Measurements from ENCODE around the gene GJA5. TPM values are rescaled to one million over a fixed set of nuclear protein-coding genes. Genes with fewer than 3 reads are reported as not detected.

The GJA5 gene
- total RNA-seq, 1 donor from 2014 or later: not detected

DNA sequence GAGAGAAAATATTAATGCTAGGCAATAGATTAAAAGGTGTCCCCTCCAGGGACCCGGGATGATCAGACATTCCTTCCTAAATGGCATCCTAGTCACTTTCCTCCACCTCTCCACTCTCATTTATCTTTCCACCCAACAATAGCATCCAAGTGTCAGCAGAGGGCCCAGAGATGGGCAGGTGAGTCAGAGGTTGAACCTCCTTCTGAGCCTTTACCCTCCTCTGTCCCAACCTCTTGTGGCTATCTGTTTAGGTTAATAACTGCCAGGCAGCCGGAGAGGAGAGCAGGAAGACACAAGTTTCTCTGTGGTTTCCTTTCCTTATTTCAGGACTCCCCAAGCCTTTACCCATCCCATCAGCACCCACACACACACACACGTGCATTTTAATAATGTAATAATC is 4.1 kb downstream of the GJA5 start:
- no peak for ATAC-seq (ENCODE audit: low read depth)
- no peak for DNase-seq
- Mint-ChIP-seq H3K9me3 (no peaks in the 10 kb centered on the region), H3K36me3 (ENCODE audit: low read depth) (no peaks in the 10 kb centered on the region), H3K4me3 (no peak overlapping the region), H3K27me3 (no peaks in the 10 kb centered on the region), H3K27ac (no peak overlapping the region), H3K4me1 (peaks cover 9% of the 10 kb centered on the region)
- intact Hi-C loops (cut with micrococcal nuclease): no loop called here
- POLR2A ChIA-PET: no interaction called here
- TF ChIP-seq, protein P1, sequence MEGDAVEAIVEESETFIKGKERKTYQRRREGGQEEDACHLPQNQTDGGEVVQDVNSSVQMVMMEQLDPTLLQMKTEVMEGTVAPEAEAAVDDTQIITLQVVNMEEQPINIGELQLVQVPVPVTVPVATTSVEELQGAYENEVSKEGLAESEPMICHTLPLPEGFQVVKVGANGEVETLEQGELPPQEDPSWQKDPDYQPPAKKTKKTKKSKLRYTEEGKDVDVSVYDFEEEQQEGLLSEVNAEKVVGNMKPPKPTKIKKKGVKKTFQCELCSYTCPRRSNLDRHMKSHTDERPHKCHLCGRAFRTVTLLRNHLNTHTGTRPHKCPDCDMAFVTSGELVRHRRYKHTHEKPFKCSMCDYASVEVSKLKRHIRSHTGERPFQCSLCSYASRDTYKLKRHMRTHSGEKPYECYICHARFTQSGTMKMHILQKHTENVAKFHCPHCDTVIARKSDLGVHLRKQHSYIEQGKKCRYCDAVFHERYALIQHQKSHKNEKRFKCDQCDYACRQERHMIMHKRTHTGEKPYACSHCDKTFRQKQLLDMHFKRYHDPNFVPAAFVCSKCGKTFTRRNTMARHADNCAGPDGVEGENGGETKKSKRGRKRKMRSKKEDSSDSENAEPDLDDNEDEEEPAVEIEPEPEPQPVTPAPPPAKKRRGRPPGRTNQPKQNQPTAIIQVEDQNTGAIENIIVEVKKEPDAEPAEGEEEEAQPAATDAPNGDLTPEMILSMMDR (IDR thresholded peaks at IDR 0.05): no peak
- CTCF ChIA-PET: no interaction called here

DNA sequence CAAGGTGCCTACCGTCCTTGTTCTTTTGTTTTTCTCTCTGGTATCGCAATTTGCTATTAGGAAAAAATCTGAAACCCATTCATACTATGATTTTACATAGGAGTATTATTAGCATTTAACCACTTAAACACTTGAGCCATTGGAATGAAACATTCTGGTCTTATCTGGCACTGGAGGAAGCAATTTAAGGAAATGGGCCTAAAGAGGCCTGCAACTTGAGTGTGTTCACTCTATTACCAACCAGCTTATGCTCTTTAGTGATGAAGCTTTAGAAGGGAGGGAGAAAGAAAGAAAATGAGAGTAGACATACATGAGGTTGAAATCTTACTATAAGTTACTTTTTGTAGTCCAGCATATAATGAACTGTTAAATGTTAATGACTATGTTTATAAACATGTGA is 5.7 kb downstream of the GJA5 start:
- POLR2A ChIA-PET: no interaction called here
- ATAC-seq (ENCODE audit: low read depth): no peak
- H3K9me3 Mint-ChIP-seq: no peaks in the 10 kb centered on the region
- TF ChIP-seq, protein P1 (IDR thresholded peaks at IDR 0.05): no peak
- H3K36me3 Mint-ChIP-seq (ENCODE audit: low read depth): no peaks in the 10 kb centered on the region
- H3K27ac Mint-ChIP-seq: no peak overlapping the region
- H3K4me1 Mint-ChIP-seq: no peaks in the 10 kb centered on the region
- intact Hi-C loops (cut with micrococcal nuclease): no loop called here
- CTCF ChIA-PET: no interaction called here
- H3K27me3 Mint-ChIP-seq: no peaks in the 10 kb centered on the region
- no peak for DNase-seq
- no peak overlapping the region for H3K4me3 Mint-ChIP-seq

DNA sequence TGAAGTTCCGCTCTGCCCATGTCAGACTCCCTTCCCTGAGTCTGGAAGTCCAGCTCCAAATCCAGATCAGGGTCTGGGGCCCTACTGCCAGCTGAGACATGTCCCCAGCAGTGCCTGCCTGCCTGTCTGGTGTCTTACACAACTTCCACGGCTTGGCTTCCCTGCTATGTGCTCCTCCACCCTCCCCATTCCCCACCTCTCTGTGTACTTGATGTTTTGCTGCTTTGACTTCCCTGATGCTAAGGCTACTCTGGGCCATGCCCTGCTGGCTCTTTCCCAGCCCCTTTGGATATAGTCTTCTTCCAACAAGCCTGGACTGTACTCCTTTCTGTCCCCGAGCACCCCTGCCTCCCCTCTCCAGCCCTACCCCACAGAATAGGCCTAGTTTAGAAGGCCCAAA is 7.3 kb downstream of the GJA5 start:
- POLR2A ChIA-PET: no interaction called here
- TF ChIP-seq, protein P1 (IDR thresholded peaks at IDR 0.05): no peak
- Mint-ChIP-seq H3K9me3 (no peaks in the 10 kb centered on the region), H3K4me3 (no peak overlapping the region), H3K4me1 (no peaks in the 10 kb centered on the region), H3K27ac (no peak overlapping the region), H3K27me3 (no peaks in the 10 kb centered on the region), H3K36me3 (ENCODE audit: low read depth) (no peaks in the 10 kb centered on the region)
- ATAC-seq (ENCODE audit: low read depth): no peak
- DNase-seq: no peak
- CTCF ChIA-PET: no interaction called here
- intact Hi-C loops (cut with micrococcal nuclease): no loop called here

DNA sequence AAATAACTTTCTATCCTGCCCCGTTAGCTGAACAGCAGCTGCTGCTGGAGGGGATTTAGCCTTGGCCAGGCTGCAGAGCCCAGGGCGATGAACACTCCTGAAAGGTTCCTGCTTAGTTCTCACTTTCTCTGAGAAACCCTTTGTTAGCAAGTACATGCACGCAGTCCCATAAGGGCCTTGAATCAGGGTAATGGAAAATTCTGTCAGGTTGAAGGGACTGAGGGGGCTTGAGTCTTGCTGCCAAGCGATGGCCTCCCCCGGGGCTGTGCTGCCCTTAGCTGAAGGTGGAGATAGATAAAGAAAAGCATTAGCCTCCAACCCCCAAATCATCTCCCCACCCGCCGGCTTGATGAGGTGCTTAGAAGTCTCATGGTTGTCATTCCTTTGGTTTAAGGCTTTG is 7.9 kb downstream of the GJA5 start:
- TF ChIP-seq, protein P1 (IDR thresholded peaks at IDR 0.05): no peak
- DNase-seq (no peak), ATAC-seq (ENCODE audit: low read depth) (no peak)
- Mint-ChIP-seq H3K27ac (no peak overlapping the region), H3K27me3 (no peaks in the 10 kb centered on the region), H3K36me3 (ENCODE audit: low read depth) (no peaks in the 10 kb centered on the region), H3K9me3 (no peaks in the 10 kb centered on the region), H3K4me1 (no peaks in the 10 kb centered on the region), H3K4me3 (no peak overlapping the region)
- CTCF ChIA-PET: no interaction called here
- intact Hi-C loops (cut with micrococcal nuclease): no loop called here
- POLR2A ChIA-PET: no interaction called here

DNA sequence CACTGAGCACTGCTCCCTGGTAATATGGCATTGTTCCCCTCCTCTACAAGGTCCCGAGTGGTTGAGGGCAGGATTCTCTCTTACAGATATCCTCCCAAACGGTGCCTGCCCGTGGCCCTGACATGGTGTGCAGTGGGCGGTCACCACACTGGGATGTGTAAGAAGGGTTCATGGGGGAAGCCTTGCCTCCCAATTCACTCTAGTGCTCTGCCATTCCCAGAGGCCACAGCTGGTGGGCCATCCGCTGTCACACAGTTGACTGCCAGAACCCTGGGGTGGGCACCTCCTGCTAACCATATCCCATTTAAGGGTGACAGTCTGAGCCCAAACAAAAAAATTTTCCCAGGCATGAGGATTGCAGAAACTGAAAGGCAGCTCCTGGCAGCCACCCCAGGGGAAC is 9.1 kb downstream of the GJA5 start:
- POLR2A ChIA-PET: no interaction called here
- ATAC-seq (ENCODE audit: low read depth) (no peak), DNase-seq (no peak)
- Mint-ChIP-seq H3K9me3 (no peaks in the 10 kb centered on the region), H3K4me1 (no peaks in the 10 kb centered on the region), H3K27ac (no peak overlapping the region), H3K27me3 (no peaks in the 10 kb centered on the region), H3K4me3 (no peak overlapping the region), H3K36me3 (ENCODE audit: low read depth) (no peaks in the 10 kb centered on the region)
- TF ChIP-seq, protein P1 (IDR thresholded peaks at IDR 0.05): no peak
- CTCF ChIA-PET: no interaction called here
- intact Hi-C loops (cut with micrococcal nuclease): no loop called here

All from activated B cell treated with CpG ODN at 0.5 μM for 24 hours (primary cell).